ENCODE data around the gene AHNAK.

DNA sequence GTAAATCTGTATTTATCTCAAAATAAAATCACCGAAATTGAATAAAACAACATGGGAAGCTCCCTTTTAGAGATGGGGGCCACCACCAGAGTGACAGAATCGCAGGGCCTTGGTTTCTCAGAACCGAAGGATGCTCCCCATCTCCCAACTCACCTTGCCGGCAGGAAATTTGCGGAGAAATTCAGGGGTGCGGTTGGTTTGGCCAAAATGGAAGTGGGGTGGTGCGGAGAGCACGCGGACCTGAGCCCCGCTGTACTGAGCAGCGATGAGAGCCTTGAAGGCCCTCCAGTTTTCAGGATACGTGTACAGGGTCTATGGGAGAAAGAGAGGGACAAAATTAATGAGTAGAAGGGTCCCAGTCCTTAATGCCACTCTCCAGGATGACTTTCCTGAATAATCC is 25.8 kb upstream of the AHNAK start:
- TF ChIP-seq, protein P1, sequence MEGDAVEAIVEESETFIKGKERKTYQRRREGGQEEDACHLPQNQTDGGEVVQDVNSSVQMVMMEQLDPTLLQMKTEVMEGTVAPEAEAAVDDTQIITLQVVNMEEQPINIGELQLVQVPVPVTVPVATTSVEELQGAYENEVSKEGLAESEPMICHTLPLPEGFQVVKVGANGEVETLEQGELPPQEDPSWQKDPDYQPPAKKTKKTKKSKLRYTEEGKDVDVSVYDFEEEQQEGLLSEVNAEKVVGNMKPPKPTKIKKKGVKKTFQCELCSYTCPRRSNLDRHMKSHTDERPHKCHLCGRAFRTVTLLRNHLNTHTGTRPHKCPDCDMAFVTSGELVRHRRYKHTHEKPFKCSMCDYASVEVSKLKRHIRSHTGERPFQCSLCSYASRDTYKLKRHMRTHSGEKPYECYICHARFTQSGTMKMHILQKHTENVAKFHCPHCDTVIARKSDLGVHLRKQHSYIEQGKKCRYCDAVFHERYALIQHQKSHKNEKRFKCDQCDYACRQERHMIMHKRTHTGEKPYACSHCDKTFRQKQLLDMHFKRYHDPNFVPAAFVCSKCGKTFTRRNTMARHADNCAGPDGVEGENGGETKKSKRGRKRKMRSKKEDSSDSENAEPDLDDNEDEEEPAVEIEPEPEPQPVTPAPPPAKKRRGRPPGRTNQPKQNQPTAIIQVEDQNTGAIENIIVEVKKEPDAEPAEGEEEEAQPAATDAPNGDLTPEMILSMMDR (IDR thresholded peaks at IDR 0.05; ENCODE audit: low read depth, low read length, missing input control) = no peak
- no peak for TF ChIP-seq JUND (IDR thresholded peaks at IDR 0.05)
